Ishikawa (cell line): ENCODE measurements around the gene NOX1.

ENCODE experiments used
- CREB1 ChIP-seq: IDR thresholded peaks from 2 replicates; pipeline ENCODE4 v1.6.1; 2012; ENCODE audit warnings: low read depth
- EP300 ChIP-seq: IDR thresholded peaks from 2 replicates; pipeline ENCODE4 v1.6.1; 2012; ENCODE audit warnings: borderline replicate concordance
- FOXM1 ChIP-seq: IDR thresholded peaks from 2 replicates; pipeline ENCODE4 v1.6.1; 2012; ENCODE audit warnings: low read depth, borderline replicate concordance
- MAX ChIP-seq: IDR thresholded peaks from 2 replicates; pipeline ENCODE4 v1.6.1; 2012
- REST ChIP-seq: IDR thresholded peaks from 2 replicates; pipeline ENCODE4 v1.6.1; 2012; ENCODE audit warnings: low read depth, mild to moderate bottlenecking
- YY1 ChIP-seq: IDR thresholded peaks from 2 replicates; pipeline ENCODE4 v1.6.1; 2012; ENCODE audit warnings: low read depth

GRCh38 chrX:100804780-100805179, 69.4 kb downstream of the NOX1 start:
- TF ChIP-seq YY1, result no peak
- no peak for TF ChIP-seq REST
- no peak for TF ChIP-seq EP300
- no peak for TF ChIP-seq MAX
- no peak for TF ChIP-seq CREB1
- TF ChIP-seq FOXM1, result no peak
